ENCODE results near the gene QRFP.

QRFP gene

GRCh38 chr9:130872093-130872492 is 24.5 kb downstream of the QRFP start:
- DNase-seq (ENCODE audit: low read depth), result no peak

GRCh38 chr9:130871395-130872062 is 25.1 kb downstream of the QRFP start:
- DNase-seq (ENCODE audit: low read depth), result no peak

- DNase-seq (ENCODE audit: low read depth), result no peak
These were observed 25.9 kb downstream of the QRFP start for GRCh38 chr9:130870491-130871381.

GRCh38 chr9:130869250-130869649 is 27.4 kb downstream of the QRFP start:
- DNase-seq (ENCODE audit: low read depth), result no peak

GRCh38 chr9:130868230-130868629 is 28.4 kb downstream of the QRFP start:
- no peak for DNase-seq (ENCODE audit: low read depth)

GRCh38 chr9:130867556-130867955 is 29.1 kb downstream of the QRFP start:
- no peak for DNase-seq (ENCODE audit: low read depth)

GRCh38 chr9:130866474-130866965 is 30.1 kb downstream of the QRFP start:
- DNase-seq (ENCODE audit: low read depth), result no peak

- no peak for DNase-seq (ENCODE audit: low read depth)
These were observed 30.7 kb downstream of the QRFP start for GRCh38 chr9:130865921-130866320.

GRCh38 chr9:130864541-130864940 is 32.1 kb downstream of the QRFP start:
- DNase-seq (ENCODE audit: low read depth), result no peak

- DNase-seq (ENCODE audit: low read depth), result no peak
These were observed 33.9 kb downstream of the QRFP start for GRCh38 chr9:130862747-130863146.

GRCh38 chr9:130862217-130862616 is 34.4 kb downstream of the QRFP start:
- DNase-seq (ENCODE audit: low read depth), result no peak

- DNase-seq (ENCODE audit: low read depth), result no peak
These were observed 35.0 kb downstream of the QRFP start for GRCh38 chr9:130861372-130862180.

GRCh38 chr9:130860458-130861316 is 35.9 kb downstream of the QRFP start:
- DNase-seq (ENCODE audit: low read depth), result no peak

- no peak for DNase-seq (ENCODE audit: low read depth)
These were observed 37.6 kb downstream of the QRFP start for GRCh38 chr9:130858739-130859705.

GRCh38 chr9:130857864-130858738 is 38.5 kb downstream of the QRFP start:
- DNase-seq (ENCODE audit: low read depth), result no peak

GRCh38 chr9:130856474-130856873 is 40.1 kb downstream of the QRFP start:
- no peak for DNase-seq (ENCODE audit: low read depth)

GRCh38 chr9:130854835-130855234 is 41.8 kb downstream of the QRFP start:
- DNase-seq (ENCODE audit: low read depth), result no peak

- no peak for DNase-seq (ENCODE audit: low read depth)
These were observed 42.5 kb downstream of the QRFP start for GRCh38 chr9:130854092-130854491.

- DNase-seq (ENCODE audit: low read depth), result no peak
These were observed 43.8 kb downstream of the QRFP start for GRCh38 chr9:130852801-130853200.

All from T-helper 22 cell (primary cell).